PC-3 (cell line): ENCODE results near the gene SPX. TPM values are rescaled to one million over a fixed set of nuclear protein-coding genes. Genes with fewer than 3 reads are reported as not detected.

ENCODE experiments used
- ATAC-seq: fragments of 200-7000 bp; cut with Tn5 transposase; 2 replicates; pipeline ENCODE4 v1.9.1; 2020; ENCODE audit warnings: mild to moderate bottlenecking, moderate library complexity
- BruUV-seq: library from RNA; stranded (reverse); fragments of 400-500 nt; replicated peaks from 2 replicates; lab custom pipeline; 2021; lab: Mats Ljungman, UMichigan
- CTCF ChIA-PET: fragments of 300-600 bp; sonication (Branson Sonifier 250); formaldehyde crosslinking; loops from one replicate; lab custom pipeline; 2022; ENCODE audit warnings: antibody characterized with exemption; lab: Charles Lee
- POLR2A ChIA-PET: fragments of 300-600 bp; sonication (Branson Sonifier 250); formaldehyde crosslinking; loops from one replicate; lab custom pipeline; 2022; ENCODE audit warnings: antibody characterized with exemption; ENCODE audit not compliant: unreplicated experiment; lab: Charles Lee
- DNase-seq: peaks from one replicate; pipeline ENCODE4 v3.0.0-alpha.2; 2015
- H2AFZ ChIP-seq: fragments of 300-600 bp; sonication (generic); 2 replicates; pipeline ENCODE4 v1.6.0; 2016; ENCODE audit warnings: antibody characterized with exemption, low read length
- H3F3A ChIP-seq: fragments of 300-600 bp; sonication (generic); one replicate; pipeline ENCODE4 v1.6.0; 2017; ENCODE audit warnings: antibody characterized with exemption, low read length, control low read depth, mild to moderate bottlenecking; ENCODE audit not compliant: unreplicated experiment
- H3K27ac ChIP-seq: fragments of 300-600 bp; sonication (generic); 2 replicates; pipeline ENCODE4 v1.5.1; 2016; ENCODE audit warnings: mild to moderate bottlenecking, low read length
- H3K27me3 ChIP-seq: fragments of 300-600 bp; sonication (generic); 2 replicates; pipeline ENCODE4 v1.6.1; 2016; ENCODE audit warnings: low read length, mixed read lengths
- H3K36me3 ChIP-seq: fragments of 300-600 bp; sonication (generic); 2 replicates; pipeline ENCODE4 v1.6.1; 2016; ENCODE audit warnings: low read depth, mixed run types, low read length, mixed read lengths
- H3K4me1 ChIP-seq: fragments of 300-600 bp; sonication (generic); 2 replicates; pipeline ENCODE4 v1.5.1; 2016; ENCODE audit warnings: low read length; ENCODE audit not compliant: insufficient read depth
- H3K4me2 ChIP-seq: fragments of 300-600 bp; sonication (generic); 2 replicates; pipeline ENCODE4 v1.6.0; 2016; ENCODE audit warnings: low read length
- H3K4me3 ChIP-seq: fragments of 300-600 bp; sonication (generic); 2 replicates; pipeline ENCODE4 v1.5.1; 2016; ENCODE audit warnings: mild to moderate bottlenecking, low read length, mixed read lengths
- H3K79me2 ChIP-seq: fragments of 300-600 bp; sonication (generic); 2 replicates; pipeline ENCODE4 v1.6.1; 2017; ENCODE audit warnings: low read length, mixed read lengths
- H3K9ac ChIP-seq: fragments of 300-600 bp; sonication (generic); 2 replicates; pipeline ENCODE4 v1.6.0; 2016; ENCODE audit warnings: mild to moderate bottlenecking, low read length
- H3K9me2 ChIP-seq: fragments of 300-600 bp; sonication (generic); replicated peaks from 2 replicates; pipeline ENCODE4 v1.6.1; 2016; ENCODE audit warnings: mixed run types, low read length, mixed read lengths
- H3K9me3 ChIP-seq: fragments of 300-600 bp; sonication (generic); 2 replicates; pipeline ENCODE4 v1.6.1; 2016; ENCODE audit warnings: low read length, mixed read lengths
- H4K20me1 ChIP-seq: fragments of 300-600 bp; sonication (generic); 2 replicates; pipeline ENCODE4 v1.6.1; 2016; ENCODE audit warnings: low read length, mixed read lengths
- EZH2 ChIP-seq: fragments of 300-600 bp; sonication (generic); IDR thresholded peaks from one replicate; pipeline ENCODE4 v1.6.1; 2017; ENCODE audit warnings: antibody characterized with exemption, mild to moderate bottlenecking, low read length; ENCODE audit not compliant: unreplicated experiment
- EZH2phosphoT487 ChIP-seq: fragments of 300-600 bp; sonication (generic); IDR thresholded peaks from 2 replicates; pipeline ENCODE4 v1.6.1; 2018; ENCODE audit warnings: mild to moderate bottlenecking, antibody characterized with exemption, low read length, borderline replicate concordance
- intact Hi-C: fragments of 100-400 bp; cut with micrococcal nuclease; formaldehyde crosslinking; loops from 2 replicates; pipeline ENCODE4 v1.9.0; 2023
- total RNA-seq: library from RNA; depleted of rRNA; stranded (reverse); fragments of >200 nt; gene quantifications from 2 replicates; pipeline ENCODE4 v1.2.3, GENCODE V29; 2014
- TF ChIP-seq, protein P1 (sequence below): fragments of 300-600 bp; sonication (generic); conservative IDR thresholded peaks from 2 replicates; pipeline ENCODE4 v1.5.1; 2017; ENCODE audit warnings: antibody characterized with exemption, low read depth, mild to moderate bottlenecking, low read length

Gene SPX
- total RNA-seq, 1 experiment from 2014 or later = 0.87 TPM

DNA sequence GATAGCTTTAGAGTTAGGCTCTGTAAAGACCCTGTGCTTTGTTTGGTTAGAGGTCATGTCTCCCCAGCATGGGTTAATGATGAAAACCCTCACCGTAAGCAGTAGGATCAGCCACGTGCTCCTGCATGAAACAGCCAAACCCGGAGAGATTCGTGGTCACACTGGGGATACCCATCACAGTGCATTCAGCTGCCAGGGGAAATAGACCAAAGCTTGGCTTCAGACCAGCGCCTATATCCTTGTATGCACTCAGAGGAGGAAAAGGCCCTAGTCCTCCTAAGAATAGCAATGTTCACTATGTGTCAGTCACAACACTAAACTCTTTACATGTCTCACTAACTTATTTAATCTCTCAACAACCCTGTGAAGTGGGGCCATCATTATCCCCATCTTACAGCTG lies 16.3 kb downstream of the SPX start:
- DNase-seq (no peak), ATAC-seq (no peak)
- TF ChIP-seq, protein P1, sequence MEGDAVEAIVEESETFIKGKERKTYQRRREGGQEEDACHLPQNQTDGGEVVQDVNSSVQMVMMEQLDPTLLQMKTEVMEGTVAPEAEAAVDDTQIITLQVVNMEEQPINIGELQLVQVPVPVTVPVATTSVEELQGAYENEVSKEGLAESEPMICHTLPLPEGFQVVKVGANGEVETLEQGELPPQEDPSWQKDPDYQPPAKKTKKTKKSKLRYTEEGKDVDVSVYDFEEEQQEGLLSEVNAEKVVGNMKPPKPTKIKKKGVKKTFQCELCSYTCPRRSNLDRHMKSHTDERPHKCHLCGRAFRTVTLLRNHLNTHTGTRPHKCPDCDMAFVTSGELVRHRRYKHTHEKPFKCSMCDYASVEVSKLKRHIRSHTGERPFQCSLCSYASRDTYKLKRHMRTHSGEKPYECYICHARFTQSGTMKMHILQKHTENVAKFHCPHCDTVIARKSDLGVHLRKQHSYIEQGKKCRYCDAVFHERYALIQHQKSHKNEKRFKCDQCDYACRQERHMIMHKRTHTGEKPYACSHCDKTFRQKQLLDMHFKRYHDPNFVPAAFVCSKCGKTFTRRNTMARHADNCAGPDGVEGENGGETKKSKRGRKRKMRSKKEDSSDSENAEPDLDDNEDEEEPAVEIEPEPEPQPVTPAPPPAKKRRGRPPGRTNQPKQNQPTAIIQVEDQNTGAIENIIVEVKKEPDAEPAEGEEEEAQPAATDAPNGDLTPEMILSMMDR = no peak
- TF ChIP-seq EZH2phosphoT487 (no peak), EZH2 (no peak)
- Histone ChIP-seq H3K4me1 (no peaks in the 10 kb centered on the region), H3K79me2 (no peaks in the 10 kb centered on the region), H3K9me3 (no peaks in the 10 kb centered on the region), H3K27ac (no peak overlapping the region), H3K9me2 (no peaks in the 10 kb centered on the region), H4K20me1 (no peaks in the 10 kb centered on the region), H3K4me2 (no peak overlapping the region), H2AFZ (no peak overlapping the region), H3K36me3 (no peaks in the 10 kb centered on the region), H3K9ac (no peak overlapping the region), H3K4me3 (no peak overlapping the region), H3K27me3 (no peaks in the 10 kb centered on the region), H3F3A (no peaks in the 10 kb centered on the region)
- intact Hi-C loops = no loop called here
- CTCF ChIA-PET = no interaction called here
- POLR2A ChIA-PET = interaction anchor here (0.6 kb wide), 1 partner anchor 104 kb away, joined by 7 read pairs; no protein-coding TSS in a partner anchor
- BruUV-seq = no TSS peak

DNA sequence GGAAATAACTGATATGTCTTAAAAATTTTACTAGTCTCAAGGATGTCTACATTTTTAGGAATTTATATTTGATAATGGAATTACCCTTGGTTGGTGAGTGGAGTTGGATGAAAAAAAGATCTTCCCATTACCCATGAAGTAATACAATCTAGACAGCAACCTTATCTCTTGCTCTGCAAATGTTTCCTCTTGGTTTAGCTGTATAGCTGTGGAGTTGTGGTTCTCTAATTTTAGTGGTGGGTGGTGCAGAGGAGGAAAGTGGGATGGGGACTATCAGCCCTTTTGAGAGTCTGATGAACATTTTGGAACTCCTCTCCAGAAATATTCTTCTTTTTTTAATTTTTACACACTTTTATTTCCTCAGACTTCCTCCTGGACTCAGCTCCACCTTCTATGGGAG lies 17.1 kb downstream of the SPX start:
- Histone ChIP-seq H3K27ac (no peak overlapping the region), H3K9ac (no peak overlapping the region), H2AFZ (no peak overlapping the region), H3K4me1 (no peaks in the 10 kb centered on the region), H3F3A (no peaks in the 10 kb centered on the region), H3K9me2 (no peaks in the 10 kb centered on the region), H3K4me2 (no peak overlapping the region), H3K36me3 (no peaks in the 10 kb centered on the region), H3K9me3 (no peaks in the 10 kb centered on the region), H3K4me3 (no peak overlapping the region), H3K27me3 (no peaks in the 10 kb centered on the region), H4K20me1 (no peaks in the 10 kb centered on the region), H3K79me2 (no peaks in the 10 kb centered on the region)
- ChIA-PET POLR2A (no interaction called here), CTCF (no interaction called here)
- ATAC-seq (no peak), DNase-seq (no peak)
- no TSS peak for BruUV-seq
- TF ChIP-seq EZH2phosphoT487 (no peak), EZH2 (no peak)
- TF ChIP-seq, protein P1 = no peak
- intact Hi-C loops = no loop called here

DNA sequence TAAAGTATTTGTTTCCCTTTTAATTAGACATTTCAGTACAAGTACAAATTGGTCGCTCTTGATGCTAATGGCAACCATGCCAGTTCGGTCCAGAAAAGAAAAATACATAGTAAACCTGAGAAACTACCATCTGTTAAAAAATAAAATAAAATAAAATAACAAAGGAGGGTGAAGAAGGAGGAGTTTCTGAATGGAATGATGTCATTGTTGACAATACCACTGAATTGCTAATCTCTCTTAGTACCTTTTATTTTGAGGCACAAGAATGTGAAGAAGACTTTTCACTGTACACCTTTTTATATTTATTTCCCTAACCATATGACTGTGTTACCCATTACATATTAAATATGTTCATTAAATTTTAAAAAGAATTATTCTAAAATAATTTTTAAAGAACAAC lies 19.5 kb downstream of the SPX start:
- H3K4me1 ChIP-seq = no peaks in the 10 kb centered on the region
- no peaks in the 10 kb centered on the region for H3K27me3 ChIP-seq
- CTCF ChIA-PET = no interaction called here
- H3K9ac ChIP-seq = no peak overlapping the region
- BruUV-seq = no TSS peak
- no peak for DNase-seq
- no peak overlapping the region for H3K27ac ChIP-seq
- no peak overlapping the region for H3K4me2 ChIP-seq
- no peaks in the 10 kb centered on the region for H3K79me2 ChIP-seq
- ATAC-seq = no peak
- no peaks in the 10 kb centered on the region for H3F3A ChIP-seq
- no peaks in the 10 kb centered on the region for H3K9me3 ChIP-seq
- TF ChIP-seq EZH2 (no peak), EZH2phosphoT487 (no peak)
- TF ChIP-seq, protein P1 = no peak
- H2AFZ ChIP-seq = no peak overlapping the region
- no peak overlapping the region for H3K4me3 ChIP-seq
- no peaks in the 10 kb centered on the region for H3K36me3 ChIP-seq
- POLR2A ChIA-PET = no interaction called here
- H4K20me1 ChIP-seq = no peaks in the 10 kb centered on the region
- H3K9me2 ChIP-seq = no peaks in the 10 kb centered on the region
- intact Hi-C loops = no loop called here
